OCI-LY3 (cell line): ENCODE data around the gene ATG7.

ENCODE experiments used
- H2AFZ ChIP-seq: fragments of 200-600, 300-600 bp; shearing (Covaris generic); 2 replicates; pipeline ENCODE4 v1.6.0; 2014; ENCODE audit warnings: antibody characterized with exemption, low read depth, low read length
- H3K27ac ChIP-seq: fragments of 200-600, 300-600 bp; sonication (generic); 2 replicates; pipeline ENCODE4 v1.5.1; 2014; ENCODE audit warnings: mild to moderate bottlenecking, low read length, moderate library complexity, mixed read lengths
- H3K27me3 ChIP-seq: fragments of 200-600, 300-600 bp; sonication (generic); 2 replicates; pipeline ENCODE4 v1.6.1; 2014; ENCODE audit warnings: low read depth, low read length, mixed read lengths
- H3K36me3 ChIP-seq: fragments of 200-600, 300-600 bp; sonication (generic); replicated peaks from 2 replicates; pipeline ENCODE3; 2014; ENCODE audit warnings: low read depth, low read length, mixed read lengths
- H3K4me1 ChIP-seq: fragments of 300-600, 200-600 bp; sonication (generic); 2 replicates; pipeline ENCODE4 v1.6.1; 2014; ENCODE audit warnings: low read length, mixed read lengths
- H3K4me2 ChIP-seq: fragments of 200-600, 300-600 bp; sonication (generic); 2 replicates; pipeline ENCODE4 v1.6.1; 2014; ENCODE audit warnings: low read length, mixed read lengths
- H3K4me3 ChIP-seq: fragments of 300-600, 200-600 bp; sonication (generic); 2 replicates; pipeline ENCODE4 v1.5.1; 2014; ENCODE audit warnings: antibody characterized with exemption, mild to moderate bottlenecking, low read length, moderate library complexity
- H3K79me2 ChIP-seq: fragments of 300-600, 200-600 bp; shearing (Covaris generic); 2 replicates; pipeline ENCODE4 v1.6.1; 2014; ENCODE audit warnings: mild to moderate bottlenecking, low read length, mixed read lengths
- H3K9ac ChIP-seq: fragments of 300-600, 200-600 bp; shearing (Covaris generic); 2 replicates; pipeline ENCODE4 v1.6.0; 2014; ENCODE audit warnings: mild to moderate bottlenecking, low read length, moderate library complexity
- H3K9me3 ChIP-seq: fragments of 200-600, 300-600 bp; shearing (Covaris generic); 2 replicates; pipeline ENCODE4 v1.6.1; 2014; ENCODE audit warnings: low read length, mixed read lengths; ENCODE audit not compliant: insufficient read depth
- H4K20me1 ChIP-seq: fragments of 200-600, 300-600 bp; sonication (generic); 2 replicates; pipeline ENCODE4 v1.6.1; 2016; ENCODE audit warnings: low read length, mixed read lengths; ENCODE audit not compliant: insufficient read depth
- CTCF ChIP-seq: fragments of 200-600, 300-600 bp; sonication (generic); IDR thresholded peaks from 2 replicates; pipeline ENCODE4 v1.5.1; 2014; ENCODE audit warnings: antibody characterized with exemption, low read length, low read depth
- EZH2phosphoT487 ChIP-seq: fragments of 200-600 bp; shearing (Covaris generic); IDR thresholded peaks from 2 replicates; pipeline ENCODE4 v1.6.1; 2018; ENCODE audit warnings: antibody characterized with exemption, mixed run types, low read depth

Gene ATG7

DNA sequence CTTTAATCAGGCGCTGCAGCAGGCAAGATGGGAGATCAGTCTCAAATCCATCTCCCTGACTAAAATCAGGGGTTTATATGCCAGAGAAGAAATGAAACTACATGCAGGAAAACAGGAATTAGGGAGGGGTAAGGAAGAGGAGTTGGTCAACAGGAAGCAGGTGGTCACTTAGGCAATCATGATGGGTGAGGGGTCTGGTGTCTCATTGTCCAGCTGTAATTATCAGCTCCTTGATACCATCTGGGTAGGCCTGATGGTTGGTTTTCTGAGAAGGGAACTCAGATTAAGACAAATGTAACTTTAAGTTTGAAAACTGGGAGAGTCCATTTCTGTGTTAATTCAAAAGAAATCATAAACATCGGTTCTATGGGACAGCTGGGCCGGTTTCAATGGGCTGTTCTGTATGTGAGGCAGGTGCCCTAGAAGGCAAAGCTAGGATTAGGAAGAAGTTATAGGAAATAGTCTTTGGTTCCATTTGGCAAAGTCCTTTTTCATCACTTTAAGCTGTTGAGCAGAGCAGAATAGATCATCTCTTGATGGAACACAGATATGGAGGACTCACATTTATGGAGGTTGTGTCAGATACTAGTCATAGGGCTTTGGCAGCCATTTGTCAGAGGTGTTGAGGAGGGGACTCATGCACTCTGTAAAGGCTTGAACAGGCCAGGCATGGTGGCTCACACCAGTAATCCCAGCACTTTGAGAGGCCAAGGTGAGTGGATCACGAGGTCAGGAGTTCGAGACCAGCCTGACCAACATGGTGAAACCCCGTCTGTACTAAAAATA is 222.1 kb downstream of the ATG7 start:
- no peaks in the 10 kb centered on the region for H3K27me3 ChIP-seq
- no peak overlapping the region for H3K4me2 ChIP-seq
- no peaks in the 10 kb centered on the region for H3K79me2 ChIP-seq
- H3K9me3 ChIP-seq = no peaks in the 10 kb centered on the region
- H3K9ac ChIP-seq = no peak overlapping the region
- H2AFZ ChIP-seq = no peak overlapping the region
- H3K4me1 ChIP-seq = no peaks in the 10 kb centered on the region
- no peak overlapping the region for H3K27ac ChIP-seq
- H4K20me1 ChIP-seq = no peaks in the 10 kb centered on the region
- no peak overlapping the region for H3K4me3 ChIP-seq
- H3K36me3 ChIP-seq = no peaks in the 10 kb centered on the region
- TF ChIP-seq CTCF (no peak), EZH2phosphoT487 (no peak)

- no peaks in the 10 kb centered on the region for H3K36me3 ChIP-seq
- H3K4me1 ChIP-seq = no peaks in the 10 kb centered on the region
- no peak overlapping the region for H3K4me3 ChIP-seq
- no peaks in the 10 kb centered on the region for H3K9me3 ChIP-seq
- H3K27ac ChIP-seq = no peak overlapping the region
- H3K27me3 ChIP-seq = no peaks in the 10 kb centered on the region
- H2AFZ ChIP-seq = no peak overlapping the region
- H3K79me2 ChIP-seq = no peaks in the 10 kb centered on the region
- no peaks in the 10 kb centered on the region for H4K20me1 ChIP-seq
- no peak overlapping the region for H3K9ac ChIP-seq
- TF ChIP-seq EZH2phosphoT487 (no peak), CTCF (no peak)
- H3K4me2 ChIP-seq = no peak overlapping the region
Observed at GRCh38 chr3:11495948-11496557, 223.9 kb downstream of the ATG7 start.

DNA sequence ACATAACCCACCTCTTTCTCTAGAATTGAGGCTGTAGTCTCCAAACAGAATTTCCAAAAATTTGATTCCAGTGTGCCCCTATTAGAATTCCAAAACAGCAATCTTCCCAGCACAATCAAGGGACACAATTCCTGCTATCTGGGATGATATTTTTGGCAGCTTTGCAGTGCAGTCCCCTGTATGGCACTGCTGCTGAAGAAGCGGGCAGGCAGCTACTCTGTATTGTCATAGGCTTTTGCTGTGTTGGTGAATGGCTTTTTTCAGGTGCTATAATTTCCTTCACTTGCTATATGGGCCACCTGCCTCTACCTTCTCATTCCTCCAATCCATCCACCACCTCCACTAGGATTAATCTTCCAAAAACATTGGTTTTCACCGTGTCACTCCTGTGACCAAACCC is 226.0 kb downstream of the ATG7 start:
- no peak for TF ChIP-seq CTCF
- TF ChIP-seq EZH2phosphoT487 = no peak
- Histone ChIP-seq H3K79me2 (no peaks in the 10 kb centered on the region), H3K36me3 (no peaks in the 10 kb centered on the region), H4K20me1 (no peaks in the 10 kb centered on the region), H2AFZ (no peak overlapping the region), H3K27me3 (no peaks in the 10 kb centered on the region), H3K4me2 (no peak overlapping the region), H3K9ac (no peak overlapping the region), H3K9me3 (no peaks in the 10 kb centered on the region), H3K4me1 (no peaks in the 10 kb centered on the region), H3K27ac (no peak overlapping the region), H3K4me3 (no peak overlapping the region)

GRCh38 chr3:11498646-11499045 is 226.4 kb downstream of the ATG7 start:
- Histone ChIP-seq H3K4me1 (no peaks in the 10 kb centered on the region), H3K4me3 (no peak overlapping the region), H3K27ac (no peak overlapping the region), H3K79me2 (no peaks in the 10 kb centered on the region), H2AFZ (no peak overlapping the region), H3K9me3 (no peaks in the 10 kb centered on the region), H3K4me2 (no peak overlapping the region), H3K36me3 (no peaks in the 10 kb centered on the region), H4K20me1 (no peaks in the 10 kb centered on the region), H3K9ac (no peak overlapping the region), H3K27me3 (no peaks in the 10 kb centered on the region)
- TF ChIP-seq EZH2phosphoT487 (no peak), CTCF (no peak)
